Activated gamma-delta T cell (primary cell): ENCODE measurements around the gene IL15.
"Not testable (repeated sequence)": the region's sequence is repeated elsewhere in the genome, so short reads cannot be mapped to it uniquely, and the experiment has no call there.

ENCODE experiments used
- DNase-seq: peaks from one replicate; lab custom pipeline; 2025; lab: John Stamatoyannopoulos, UW

Gene IL15

GRCh38 chr4:141705048-141705746 lies 68.8 kb downstream of the IL15 start:
- no peak for DNase-seq

- DNase-seq: no peak
These were observed 69.5 kb downstream of the IL15 start for GRCh38 chr4:141705747-141706377.

GRCh38 chr4:141706445-141706844 lies 70.1 kb downstream of the IL15 start:
- no peak for DNase-seq

- no peak for DNase-seq
These were observed 74.8 kb downstream of the IL15 start for GRCh38 chr4:141711211-141711610.

GRCh38 chr4:141713185-141713584 lies 76.8 kb downstream of the IL15 start:
- no peak for DNase-seq

- no peak for DNase-seq
These were observed 77.5 kb downstream of the IL15 start for GRCh38 chr4:141713771-141714445.

- DNase-seq: no peak
These were observed 83.2 kb downstream of the IL15 start for GRCh38 chr4:141719585-141719984.

GRCh38 chr4:141721174-141721573 lies 84.8 kb downstream of the IL15 start:
- no peak for DNase-seq

- no peak for DNase-seq
These were observed 88.3 kb downstream of the IL15 start for GRCh38 chr4:141724646-141725045.

- DNase-seq: no peak
These were observed 91.0 kb downstream of the IL15 start for GRCh38 chr4:141727420-141727819.

- DNase-seq: no peak
These were observed 94.4 kb downstream of the IL15 start for GRCh38 chr4:141730805-141731204.

- DNase-seq: no peak
These were observed 95.1 kb downstream of the IL15 start for GRCh38 chr4:141731481-141731880.

GRCh38 chr4:141739636-141740035 lies 103.3 kb downstream of the IL15 start:
- no peak for DNase-seq

- DNase-seq: no peak
These were observed 109.6 kb downstream of the IL15 start for GRCh38 chr4:141746026-141746425.

GRCh38 chr4:141751806-141752205 lies 115.4 kb downstream of the IL15 start:
- DNase-seq: not testable (repeated sequence)

- DNase-seq: no peak
These were observed 120.9 kb downstream of the IL15 start for GRCh38 chr4:141757287-141757686.

GRCh38 chr4:141759796-141760425 lies 123.5 kb downstream of the IL15 start:
- no peak for DNase-seq

- DNase-seq: no peak
These were observed 125.5 kb downstream of the IL15 start for GRCh38 chr4:141761926-141762325.

GRCh38 chr4:141763374-141763773 lies 127.0 kb downstream of the IL15 start:
- no peak for DNase-seq

GRCh38 chr4:141768954-141769353 lies 132.6 kb downstream of the IL15 start:
- no peak for DNase-seq

- DNase-seq: no peak
These were observed 135.8 kb downstream of the IL15 start for GRCh38 chr4:141771889-141772830.

- DNase-seq: no peak
These were observed 136.5 kb downstream of the IL15 start for GRCh38 chr4:141772838-141773237.
